HCT116 (cell line): Measurements from ENCODE around the gene GAL3ST3. TPM values are rescaled to one million over a fixed set of nuclear protein-coding genes. Genes with fewer than 3 reads are reported as not detected.

ENCODE experiments used
- ATAC-seq: fragments of 200-7000 bp; cut with Tn5 transposase; 2 replicates; pipeline ENCODE4 v1.9.1; 2020; ENCODE audit warnings: mild to moderate bottlenecking, moderate library complexity
- BruUV-seq: library from RNA; stranded (reverse); fragments of 400-500 nt; replicated peaks from 2 replicates; lab custom pipeline; 2021; lab: Mats Ljungman, UMichigan
- CTCF ChIA-PET: fragments of 300-600 bp; sonication (Branson Sonifier 250); formaldehyde crosslinking; loops from one replicate; lab custom pipeline; 2021; ENCODE audit warnings: antibody characterized with exemption; lab: Charles Lee
- POLR2A ChIA-PET: fragments of 300-600, 350-600 bp; sonication (Branson Sonifier 250); formaldehyde crosslinking; loops from one replicate; lab custom pipeline; 2021; ENCODE audit warnings: antibody characterized with exemption; lab: Charles Lee
- RAD21 ChIA-PET, 2 experiments: fragments of 300-600 bp; sonication (Branson Sonifier 250); formaldehyde crosslinking; loops; one replicate each; lab custom pipeline; 2023; ENCODE audit warnings: low total read pairs in 2 of 2; ENCODE audit not compliant: uncharacterized antibody in 2 of 2, unreplicated experiment in 2 of 2, low non-redundant PET in 1 of 2; lab: Charles Lee
- DNase-seq: peaks from one replicate; pipeline ENCODE4 v3.0.0-alpha.2; 2010; ENCODE audit warnings: low read depth, low spot score
- H2AFZ ChIP-seq: fragments of 200-600 bp; shearing (Covaris generic), sonication (generic); 2 replicates; pipeline ENCODE4 v1.6.1; 2017; ENCODE audit warnings: low read depth, mixed run types, mixed read lengths, antibody characterized with exemption, low read length; ENCODE audit not compliant: poor library complexity, severe bottlenecking
- H3K27ac ChIP-seq: 2 replicates; pipeline ENCODE4 v1.5.1; 2012; ENCODE audit warnings: low read depth, low read length
- H3K27me3 ChIP-seq: fragments of 200-600 bp; sonication (generic); 2 replicates; pipeline ENCODE4 v1.6.1; 2016; ENCODE audit warnings: mixed run types, low read length, mixed read lengths; ENCODE audit not compliant: insufficient read depth
- H3K36me3 ChIP-seq, 2 experiments: fragments of 200-500 bp in 1 of 2; fragments of 200-600 bp in 1 of 2; sonication (Bioruptor generic) in 1 of 2; sonication (generic) in 1 of 2; 2 replicates each; pipeline versions ENCODE4 v1.5.1 to v1.6.1; 2014 to 2016; ENCODE audit warnings: low read length in 2 of 2, inconsistent platforms in 1 of 2, mixed read lengths in 1 of 2, mixed run types in 1 of 2; ENCODE audit not compliant: insufficient read depth in 2 of 2, control insufficient read depth in 1 of 2
- H3K4me1 ChIP-seq, 2 experiments: fragments of 200-600 bp in 1 of 2; sonication (generic) in 1 of 2; 2 replicates each; pipeline versions ENCODE4 v1.5.1 to v1.6.1; 2012 to 2017; ENCODE audit warnings: low read length in 2 of 2, inconsistent platforms in 1 of 2, mild to moderate bottlenecking in 1 of 2, mixed read lengths in 1 of 2, mixed run types in 1 of 2, moderate library complexity in 1 of 2; ENCODE audit not compliant: insufficient read depth in 2 of 2, control insufficient read depth in 1 of 2
- H3K4me2 ChIP-seq: fragments of 200-600 bp; sonication (generic); 2 replicates; pipeline ENCODE4 v1.6.1; 2017; ENCODE audit warnings: mixed run types, low read length, mixed read lengths
- H3K4me3 ChIP-seq, 2 experiments: fragments of 200-600 bp in 1 of 2; sonication (generic) in 1 of 2; replicated peaks in 1 of 2; 2 replicates each; pipeline ENCODE4 v1.5.1; 2011 to 2016; ENCODE audit warnings: low read length in 2 of 2, control low read depth in 1 of 2, low read depth in 1 of 2, mild to moderate bottlenecking in 1 of 2, mixed read lengths in 1 of 2, mixed run types in 1 of 2
- H3K79me2 ChIP-seq: fragments of 200-600 bp; sonication (generic); 2 replicates; pipeline ENCODE4 v1.6.1; 2017; ENCODE audit warnings: mild to moderate bottlenecking, mixed run types, low read length, moderate library complexity, mixed read lengths; ENCODE audit not compliant: insufficient read depth
- H3K9ac ChIP-seq: fragments of 200-600 bp; sonication (generic); 2 replicates; pipeline ENCODE4 v1.6.1; 2016; ENCODE audit warnings: low read length, mixed read lengths
- H3K9me2 ChIP-seq: fragments of 200-600 bp; sonication (generic), shearing (Covaris generic); 2 replicates; pipeline ENCODE4 v1.6.1; 2017; ENCODE audit warnings: mixed run types, mild to moderate bottlenecking, moderate library complexity; ENCODE audit not compliant: insufficient read depth
- H3K9me3 ChIP-seq, 2 experiments: fragments of 200-500 bp in 1 of 2; fragments of 200-600 bp in 1 of 2; sonication (Bioruptor generic) in 1 of 2; sonication (generic) in 1 of 2; 2 replicates each; pipeline ENCODE4 v1.6.1; 2014 to 2017; ENCODE audit warnings: low read length in 2 of 2, mixed read lengths in 2 of 2, inconsistent platforms in 1 of 2, low read depth in 1 of 2, mild to moderate bottlenecking in 1 of 2, mixed run types in 1 of 2, moderate library complexity in 1 of 2; ENCODE audit not compliant: control insufficient read depth in 1 of 2, insufficient read depth in 1 of 2
- H4K20me1 ChIP-seq: fragments of 200-600 bp; sonication (generic), shearing (Covaris generic); 2 replicates; pipeline ENCODE4 v1.6.1; 2017; ENCODE audit warnings: mixed run types, mild to moderate bottlenecking, moderate library complexity; ENCODE audit not compliant: insufficient read depth
- ATF3 ChIP-seq: IDR thresholded peaks from 2 replicates; pipeline ENCODE4 v1.6.1; 2012
- CTCF ChIP-seq, 3 experiments: fragments of 200-600 bp in 1 of 3; sonication (generic) in 1 of 3; IDR thresholded peaks in 2 of 3; conservative IDR thresholded peaks in 1 of 3; 2 replicates each; pipeline ENCODE4 v1.5.1; 2012 to 2017; ENCODE audit warnings: low read depth in 2 of 3, low read length in 2 of 3, antibody characterized with exemption in 1 of 3, borderline replicate concordance in 1 of 3, control low read depth in 1 of 3, mild to moderate bottlenecking in 1 of 3, mixed read lengths in 1 of 3, mixed run types in 1 of 3, moderate library complexity in 1 of 3; ENCODE audit not compliant: insufficient read depth in 1 of 3
- EGR1 ChIP-seq: IDR thresholded peaks from 2 replicates; pipeline ENCODE4 v1.6.1; 2012; ENCODE audit warnings: low read depth
- ELF1 ChIP-seq: IDR thresholded peaks from 2 replicates; pipeline ENCODE4 v1.6.1; 2012; ENCODE audit warnings: low read depth, borderline replicate concordance
- EZH2 ChIP-seq: fragments of 200-600 bp; sonication (generic); IDR thresholded peaks from 2 replicates; pipeline ENCODE4 v1.6.1; 2017; ENCODE audit warnings: antibody characterized with exemption, mixed run types
- JUND ChIP-seq: IDR thresholded peaks from 2 replicates; pipeline ENCODE4 v1.6.1; 2012
- RAD21 ChIP-seq: IDR thresholded peaks from 2 replicates; pipeline ENCODE4 v1.6.1; 2012; ENCODE audit warnings: low read depth, mild to moderate bottlenecking
- SIN3A ChIP-seq: IDR thresholded peaks from 2 replicates; pipeline ENCODE4 v1.6.1; 2012; ENCODE audit warnings: low read depth
- SRF ChIP-seq: IDR thresholded peaks from 2 replicates; pipeline ENCODE4 v1.6.1; 2012; ENCODE audit warnings: low read depth
- YY1 ChIP-seq: IDR thresholded peaks from 2 replicates; pipeline ENCODE4 v1.6.1; 2011; ENCODE audit warnings: low read length, low read depth, moderate library complexity, mild to moderate bottlenecking; ENCODE audit not compliant: insufficient replicate concordance; ENCODE audit errors: extremely low read depth
- ZBTB33 ChIP-seq: IDR thresholded peaks from 2 replicates; pipeline ENCODE4 v1.6.1; 2011; ENCODE audit warnings: mild to moderate bottlenecking, low read length, moderate library complexity; ENCODE audit not compliant: insufficient replicate concordance; ENCODE audit errors: extremely low read depth
- ZNF274 ChIP-seq: fragments of 200-500 bp; sonication (Bioruptor generic); IDR thresholded peaks from 2 replicates; pipeline ENCODE4 v1.6.1; 2014; ENCODE audit warnings: mild to moderate bottlenecking, low read depth, low read length, inconsistent platforms
- intact Hi-C: fragments of 100-400 bp; cut with micrococcal nuclease; formaldehyde crosslinking; loops from 2 replicates; pipeline ENCODE4 v1.10.0; 2022
- total RNA-seq: library from RNA; stranded (reverse); gene quantifications from one replicate; pipeline ENCODE4 v1.2.1, GENCODE V29; 2021; ENCODE audit not compliant: unreplicated experiment

Gene GAL3ST3
- total RNA-seq, 1 experiment from 2014 or later, result not detected

DNA sequence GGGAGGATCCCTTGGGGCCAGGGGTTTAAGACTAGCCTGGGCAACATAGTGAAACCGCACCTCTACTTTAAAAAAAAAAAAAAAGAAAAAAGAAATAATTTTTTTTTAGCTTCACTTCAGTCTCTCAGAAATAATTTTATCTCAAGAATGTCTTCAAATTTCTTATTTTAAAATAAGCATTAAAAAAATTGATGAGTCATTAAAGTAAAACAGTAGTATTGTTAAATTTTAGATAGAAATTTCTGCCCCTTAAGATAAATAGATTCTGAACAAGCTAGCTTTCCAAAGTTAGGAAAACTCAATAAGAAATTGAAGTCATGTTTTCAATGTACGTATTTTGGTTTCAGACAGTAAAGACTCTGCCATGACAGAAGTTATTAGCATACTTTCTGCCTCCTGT is 13.4 kb upstream of the GAL3ST3 start:
- POLR2A ChIA-PET, result interaction anchor here (0.7 kb wide), 1 partner anchor 133 kb away, joined by 3 read pairs; no protein-coding TSS in a partner anchor
- no peaks in the 10 kb centered on the region for H3K27me3 ChIP-seq

More for the DNA sequence above, 13.4 kb upstream of the GAL3ST3 start:
- no peaks in the 10 kb centered on the region for H3K9me3 ChIP-seq
- no peaks in the 10 kb centered on the region for H3K4me1 ChIP-seq
- H3K36me3 ChIP-seq, result peaks cover 81 to 83% of the 10 kb centered on the region in 2 experiments
- ATAC-seq (no peak), DNase-seq (no peak)
- H2AFZ ChIP-seq, result no peak overlapping the region
- H3K4me2 ChIP-seq, result no peak overlapping the region
- H3K9me2 ChIP-seq, result no peaks in the 10 kb centered on the region
- no peak overlapping the region for H3K9ac ChIP-seq
- intact Hi-C loops, result no loop called here
- no peak overlapping the region for H3K4me3 ChIP-seq
- peaks cover 48% of the 10 kb centered on the region for H3K79me2 ChIP-seq
- H3K27ac ChIP-seq, result no peak overlapping the region
- CTCF ChIA-PET, result no interaction called here
- H4K20me1 ChIP-seq, result peaks cover 5% of the 10 kb centered on the region; the same call in 1 of the 2 replicates
- TF ChIP-seq SRF, result no peak
- TF ChIP-seq CTCF (IDR thresholded peaks at IDR 0.05 in 2 of 3, conservative IDR thresholded peaks at IDR 0.05 in 1 of 3; ENCODE audit: borderline replicate concordance in 1 of 3, insufficient read depth in 1 of 3, low read depth in 2 of 3, low read length in 2 of 3), result no peak
- no peak for TF ChIP-seq ZNF274
- no peak for TF ChIP-seq ELF1
- TF ChIP-seq ATF3, result no peak
- no peak for TF ChIP-seq ZBTB33
- TF ChIP-seq RAD21, result no peak
- no peak for TF ChIP-seq YY1
- no peak for TF ChIP-seq SIN3A
- TF ChIP-seq EGR1, result no peak
- no peak for TF ChIP-seq JUND
- TF ChIP-seq EZH2, result no peak
- BruUV-seq, result no TSS peak
- RAD21 ChIA-PET, result interaction anchor here in 1 of 2 experiments (0.6 kb wide), 1 partner anchor 9 kb away, joined by 4 read pairs; no protein-coding TSS in a partner anchor
